ENCODE measurements around the gene NKX2-2. TPM values are rescaled to one million over a fixed set of nuclear protein-coding genes. Genes with fewer than 3 reads are reported as not detected.

The NKX2-2 gene
- polyA plus RNA-seq, 2 of the 4 experiments (the other 2 are of a cell fraction), result not detected

GRCh38 chr20:21554985-21555384, 41.1 kb upstream of the NKX2-2 start (continued):
- TF ChIP-seq TP53 (CRISPR knock-in tag; IDR thresholded peaks at IDR 0.05), result no peak

DNA sequence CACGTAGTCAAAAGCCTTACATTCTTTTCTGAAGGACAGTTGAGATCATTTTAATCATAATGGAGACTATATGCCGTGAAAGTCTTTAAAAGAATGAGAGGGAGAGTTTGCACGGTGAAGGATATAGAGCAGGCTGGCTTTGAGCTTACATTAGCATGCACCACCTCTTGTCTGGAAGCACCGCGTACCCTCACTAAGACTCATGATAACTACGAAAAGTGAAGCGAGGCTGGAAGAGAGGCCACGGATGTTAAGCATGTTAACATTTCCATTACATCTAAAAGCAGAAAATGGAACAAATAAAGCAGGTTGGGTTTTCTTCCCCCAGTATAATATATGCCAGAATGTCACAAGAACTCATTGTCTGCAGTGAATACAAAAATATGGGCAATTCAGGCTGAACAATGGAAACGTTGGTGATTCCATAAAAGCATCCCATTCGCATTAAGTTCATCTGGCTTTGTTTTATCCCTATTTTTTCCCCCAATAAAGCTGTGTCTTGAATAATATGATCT, 40.6 kb upstream of the NKX2-2 start:
- ATAC-seq, result no peak
- H3K4me2 ChIP-seq, result no peak overlapping the region
- WGBS (ENCODE audit: missing lambda C conversion rate), result 26% methylated on average over 10 of the region's 10 CpGs
- TF ChIP-seq SMC3 (IDR thresholded peaks at IDR 0.05) (no peak), FOSB (CRISPR knock-in tag; IDR thresholded peaks at IDR 0.05) (no peak), ZFP36 (IDR thresholded peaks at IDR 0.05; ENCODE audit: borderline replicate concordance, partially characterized antibody) (no peak), HOXB13 (CRISPR knock-in tag; IDR thresholded peaks at IDR 0.05; ENCODE audit: low read depth) (no peak), KDM5A (IDR thresholded peaks at IDR 0.05) (no peak), EHF (CRISPR knock-in tag; IDR thresholded peaks at IDR 0.05) (no peak), ATOH8 (CRISPR knock-in tag; IDR thresholded peaks at IDR 0.05; ENCODE audit: low read depth) (no peak), JUN (IDR thresholded peaks at IDR 0.05) (no peak), ZNF302 (CRISPR knock-in tag; IDR thresholded peaks at IDR 0.05) (no peak), MAZ (IDR thresholded peaks at IDR 0.05; ENCODE audit: borderline replicate concordance, low read depth, low read length) (no peak), ESRRA (IDR thresholded peaks at IDR 0.05; ENCODE audit: borderline replicate concordance, low read length) (no peak), BCL3 (IDR thresholded peaks at IDR 0.05) (no peak), TP53 (CRISPR knock-in tag; IDR thresholded peaks at IDR 0.05) (no peak), NR3C1 (IDR thresholded peaks at IDR 0.05) (no peak), POLR2AphosphoS2 (conservative IDR thresholded peaks at IDR 0.05; ENCODE audit: low read length) (no peak), FOSL2 (IDR thresholded peaks at IDR 0.05) (no peak), FOSL2 (CRISPR knock-in tag; IDR thresholded peaks at IDR 0.05) (no peak), HEYL (CRISPR knock-in tag; IDR thresholded peaks at IDR 0.05) (no peak)
- TF ChIP-seq, protein P1, sequence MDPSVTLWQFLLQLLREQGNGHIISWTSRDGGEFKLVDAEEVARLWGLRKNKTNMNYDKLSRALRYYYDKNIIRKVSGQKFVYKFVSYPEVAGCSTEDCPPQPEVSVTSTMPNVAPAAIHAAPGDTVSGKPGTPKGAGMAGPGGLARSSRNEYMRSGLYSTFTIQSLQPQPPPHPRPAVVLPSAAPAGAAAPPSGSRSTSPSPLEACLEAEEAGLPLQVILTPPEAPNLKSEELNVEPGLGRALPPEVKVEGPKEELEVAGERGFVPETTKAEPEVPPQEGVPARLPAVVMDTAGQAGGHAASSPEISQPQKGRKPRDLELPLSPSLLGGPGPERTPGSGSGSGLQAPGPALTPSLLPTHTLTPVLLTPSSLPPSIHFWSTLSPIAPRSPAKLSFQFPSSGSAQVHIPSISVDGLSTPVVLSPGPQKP (IDR thresholded peaks at IDR 0.05; ENCODE audit: low read depth, low read length), result no peak
- H3K4me3 ChIP-seq, result no peak overlapping the region
- no peaks in the 10 kb centered on the region for H3K4me1 ChIP-seq
- no peak overlapping the region for H3K27ac ChIP-seq
- H3K9me3 ChIP-seq, result no peaks in the 10 kb centered on the region
- FAIRE-seq, result no peak
- ChIA-PET CTCF (interaction anchor here (1.3 to 1.5 kb wide), 2 partner anchors 61 kb away, joined by 4 read pairs; no protein-coding TSS in a partner anchor), POLR2A (no interaction called here)
- DNase-seq (ENCODE audit: low read depth in 1 of 2, low spot score in 1 of 2), result no peak

DNA sequence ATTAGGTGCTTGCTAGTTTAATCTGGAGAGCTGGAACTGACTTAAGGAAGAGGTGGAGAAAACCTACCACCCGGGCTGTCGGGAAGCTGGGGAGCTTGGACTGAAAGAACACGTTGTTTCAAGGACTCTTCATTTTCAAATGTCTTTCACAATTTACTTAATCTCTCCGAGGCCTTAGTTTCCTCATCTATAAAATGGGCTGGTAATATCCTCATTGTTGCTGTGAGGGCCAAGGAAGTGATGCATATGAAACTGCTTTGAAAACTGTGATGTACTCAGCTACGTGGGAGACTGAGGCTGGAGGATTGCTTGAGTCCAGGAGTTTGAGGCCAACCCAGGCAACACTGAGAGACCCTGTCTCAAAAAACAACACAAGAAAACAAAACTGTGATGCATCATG, 36.7 kb upstream of the NKX2-2 start:
- Histone ChIP-seq H3K4me2 (no peak overlapping the region), H3K27ac (no peak overlapping the region), H3K9me3 (no peaks in the 10 kb centered on the region), H3K4me1 (no peaks in the 10 kb centered on the region), H3K4me3 (no peak overlapping the region)
- ATAC-seq (no peak), FAIRE-seq (no peak), DNase-seq (ENCODE audit: low read depth in 1 of 2, low spot score in 1 of 2) (no peak)
- 16% methylated on average over 5 of the region's 5 CpGs for WGBS (ENCODE audit: missing lambda C conversion rate)
- ChIA-PET CTCF (interaction anchor here (0.6 to 2.6 kb wide), 5 partner anchors 14 to 111 kb away, joined by 3 to 9 read pairs (median 4); no protein-coding TSS in a partner anchor), POLR2A (no interaction called here)
- TF ChIP-seq ESRRA (IDR thresholded peaks at IDR 0.05; ENCODE audit: borderline replicate concordance, low read length), result no peak
- TF ChIP-seq NR3C1 (IDR thresholded peaks at IDR 0.05), result no peak
- TF ChIP-seq RFX5 (IDR thresholded peaks at IDR 0.05), result no peak
- TF ChIP-seq HEYL (CRISPR knock-in tag; IDR thresholded peaks at IDR 0.05), result no peak
- TF ChIP-seq MAX (IDR thresholded peaks at IDR 0.05), result no peak
- TF ChIP-seq MYC (IDR thresholded peaks at IDR 0.05; ENCODE audit: borderline replicate concordance, low read length), result no peak
- TF ChIP-seq FOSB (CRISPR knock-in tag; IDR thresholded peaks at IDR 0.05), result no peak
- TF ChIP-seq NPAS2 (CRISPR knock-in tag; IDR thresholded peaks at IDR 0.05; ENCODE audit: borderline replicate concordance), result no peak
- TF ChIP-seq POLR2A (IDR thresholded peaks at IDR 0.05; ENCODE audit: low read length), result no peak
- TF ChIP-seq MAZ (IDR thresholded peaks at IDR 0.05; ENCODE audit: borderline replicate concordance, low read depth, low read length), result no peak
- no peak for TF ChIP-seq HDAC2 (IDR thresholded peaks at IDR 0.05)
- TF ChIP-seq ZNF302 (CRISPR knock-in tag; IDR thresholded peaks at IDR 0.05), result no peak
- TF ChIP-seq RARB (CRISPR knock-in tag; IDR thresholded peaks at IDR 0.05), result no peak
- TF ChIP-seq ZC3H11A (IDR thresholded peaks at IDR 0.05), result no peak
- no peak for TF ChIP-seq SREBF2 (IDR thresholded peaks at IDR 0.05)
- TF ChIP-seq MAFK (IDR thresholded peaks at IDR 0.05; ENCODE audit: partially characterized antibody), result no peak
- TF ChIP-seq CBX8 (IDR thresholded peaks at IDR 0.05), result no peak
- no peak for TF ChIP-seq HOXB5 (CRISPR knock-in tag; IDR thresholded peaks at IDR 0.05)
- no peak for TF ChIP-seq BHLHE40 (IDR thresholded peaks at IDR 0.05; ENCODE audit: low read depth, low read length)
- no peak for TF ChIP-seq JUNB (IDR thresholded peaks at IDR 0.05)
